RWPE2 (cell line): ENCODE measurements around the gene CEP170B.
A peak's percentile ranks its signal among the peaks of the same experiment; 100 is the strongest.

ENCODE experiments used
- ATAC-seq: fragments of 200-7000 bp; cut with Tn5 transposase; 3 replicates; pipeline ENCODE4 v1.9.1; 2021; ENCODE audit warnings: low read depth
- DNase-seq: peaks from one replicate; pipeline ENCODE4 v3.0.0-alpha.2; 2020; ENCODE audit warnings: low spot score
- H3K27ac ChIP-seq: fragments of 450-650 bp; 2 replicates; pipeline ENCODE4 v1.5.1; 2017; ENCODE audit warnings: mild to moderate bottlenecking; ENCODE audit not compliant: poor library complexity, severe bottlenecking
- H3K27me3 ChIP-seq: fragments of 250-450 bp; sonication (Bioruptor Pico); 2 replicates; pipeline ENCODE4 v1.5.1; 2021; ENCODE audit warnings: mild to moderate bottlenecking, moderate library complexity; ENCODE audit not compliant: insufficient read depth, poor library complexity, severe bottlenecking
- H3K36me3 ChIP-seq: fragments of 250-450 bp; sonication (Bioruptor Pico); 2 replicates; pipeline ENCODE4 v1.5.1; 2020; ENCODE audit warnings: low read depth, mild to moderate bottlenecking, moderate library complexity
- H3K4me1 ChIP-seq: fragments of 250-450 bp; sonication (Bioruptor Pico); 2 replicates; pipeline ENCODE4 v1.5.1; 2021; ENCODE audit warnings: mild to moderate bottlenecking, moderate library complexity; ENCODE audit not compliant: insufficient read depth, poor library complexity, severe bottlenecking
- H3K4me3 ChIP-seq: fragments of 250-450 bp; sonication (Bioruptor Pico); 2 replicates; pipeline ENCODE4 v1.5.1; 2021; ENCODE audit warnings: mild to moderate bottlenecking, moderate library complexity; ENCODE audit not compliant: severe bottlenecking
- H3K9me3 ChIP-seq: fragments of 250-450 bp; sonication (Bioruptor Pico); 2 replicates; pipeline ENCODE4 v1.5.1; 2021; ENCODE audit warnings: mild to moderate bottlenecking, moderate library complexity; ENCODE audit not compliant: severe bottlenecking
- CTCF ChIP-seq: fragments of 450-650 bp; IDR thresholded peaks from one replicate; pipeline ENCODE4 v1.5.1; 2017; ENCODE audit warnings: mild to moderate bottlenecking, moderate library complexity; ENCODE audit not compliant: poor library complexity, severe bottlenecking

Gene CEP170B

DNA sequence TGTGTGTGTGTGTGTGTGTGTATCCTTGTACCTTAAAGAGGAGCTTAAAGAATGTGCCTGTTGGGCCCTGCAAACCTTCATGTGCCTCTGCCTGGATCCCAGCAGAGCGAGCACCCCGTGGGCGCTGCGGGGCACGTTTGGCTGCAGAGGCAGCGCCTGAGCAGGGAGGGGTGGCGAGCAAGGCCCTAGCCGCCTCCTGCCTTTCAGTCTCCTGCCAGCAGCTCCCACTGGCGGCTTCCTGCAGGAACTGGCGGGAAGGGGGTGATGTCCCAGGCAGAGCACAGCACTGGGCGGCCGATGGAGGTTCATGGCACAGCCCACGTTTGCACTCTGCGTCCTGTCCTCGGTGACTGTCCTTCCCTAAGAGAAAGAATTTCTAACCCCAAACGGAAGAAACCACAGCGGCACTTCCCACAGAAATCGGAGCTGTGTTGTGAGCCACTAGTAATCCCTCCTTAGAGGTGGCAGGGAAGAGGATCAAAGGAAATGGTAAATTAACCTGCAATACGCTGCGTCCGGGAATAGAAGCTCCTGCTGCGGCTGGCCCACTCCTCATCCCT is 44.3 kb upstream of the CEP170B start:
- no peaks in the 10 kb centered on the region for H3K27me3 ChIP-seq
- no peaks in the 10 kb centered on the region for H3K4me1 ChIP-seq
- H3K9me3 ChIP-seq = no peaks in the 10 kb centered on the region
- ATAC-seq = peak; percentile 77
- no peak overlapping the region for H3K27ac ChIP-seq
- H3K4me3 ChIP-seq = no peak overlapping the region
- TF ChIP-seq CTCF = peak; percentile 75
- peak; percentile 85 for DNase-seq
- H3K36me3 ChIP-seq = no peaks in the 10 kb centered on the region

- DNase-seq (peak; percentile 74), ATAC-seq (no peak)
- H3K4me1 ChIP-seq = no peaks in the 10 kb centered on the region
- no peaks in the 10 kb centered on the region for H3K27me3 ChIP-seq
- no peak overlapping the region for H3K27ac ChIP-seq
- TF ChIP-seq CTCF = no peak
- H3K36me3 ChIP-seq = no peaks in the 10 kb centered on the region
- H3K9me3 ChIP-seq = no peaks in the 10 kb centered on the region
- no peak overlapping the region for H3K4me3 ChIP-seq
These were observed 43.7 kb upstream of the CEP170B start for GRCh38 chr14:104821229-104821945.

- no peak for ATAC-seq
- Histone ChIP-seq H3K27ac (no peak overlapping the region), H3K27me3 (no peaks in the 10 kb centered on the region), H3K9me3 (no peaks in the 10 kb centered on the region), H3K4me3 (no peak overlapping the region), H3K36me3 (no peaks in the 10 kb centered on the region), H3K4me1 (no peaks in the 10 kb centered on the region)
- DNase-seq = peak; percentile 67
- no peak for TF ChIP-seq CTCF
These were observed 43.0 kb upstream of the CEP170B start for GRCh38 chr14:104821971-104822608.

GRCh38 chr14:104822821-104823615 is 42.0 kb upstream of the CEP170B start:
- Histone ChIP-seq H3K27ac (no peak overlapping the region), H3K27me3 (no peaks in the 10 kb centered on the region), H3K4me3 (no peak overlapping the region), H3K4me1 (no peaks in the 10 kb centered on the region), H3K9me3 (no peaks in the 10 kb centered on the region), H3K36me3 (no peaks in the 10 kb centered on the region)
- DNase-seq = peak; percentile 69
- TF ChIP-seq CTCF = no peak
- no peak for ATAC-seq
